CD8-positive, alpha-beta memory T cell (primary cell): ENCODE measurements around the gene RDX. TPM values are rescaled to one million over a fixed set of nuclear protein-coding genes. Genes with fewer than 3 reads are reported as not detected.
A peak's percentile ranks its signal among the peaks of the same experiment; 100 is the strongest.

Experiments
- CTCF ChIA-PET: fragments of 350-600 bp; sonication (Branson Sonifier 250); formaldehyde crosslinking; loops from one replicate; lab custom pipeline; 2021; ENCODE audit warnings: antibody characterized with exemption; lab: Charles Lee
- POLR2A ChIA-PET: fragments of 350-600 bp; sonication (Branson Sonifier 250); formaldehyde crosslinking; loops from one replicate; lab custom pipeline; 2021; ENCODE audit warnings: antibody characterized with exemption; lab: Charles Lee
- DNase-seq, 5 donors: peaks; one replicate each; pipeline versions ENCODE4 v3.0.0 to v3.0.0-alpha.2; 2020 to 2022; ENCODE audit warnings: mixed read lengths in 1 of 5
- H3K27ac ChIP-seq: one replicate; pipeline ENCODE4 v1.7.0; 2013; ENCODE audit warnings: low read depth, mild to moderate bottlenecking, low read length, moderate library complexity
- H3K27me3 ChIP-seq: 2 replicates; pipeline ENCODE4 v1.7.0; 2013; ENCODE audit warnings: low read length, mild to moderate bottlenecking; ENCODE audit not compliant: insufficient read depth, poor library complexity, severe bottlenecking
- H3K36me3 ChIP-seq: 2 replicates; pipeline ENCODE4 v1.7.0; 2013; ENCODE audit warnings: mild to moderate bottlenecking, low read length, moderate library complexity; ENCODE audit not compliant: insufficient read depth
- H3K4me1 ChIP-seq: 2 replicates; pipeline ENCODE4 v1.7.0; 2013; ENCODE audit warnings: mild to moderate bottlenecking, low read length, moderate library complexity; ENCODE audit not compliant: insufficient read depth
- H3K4me3 ChIP-seq: 2 replicates; pipeline ENCODE4 v1.7.0; 2013; ENCODE audit warnings: mild to moderate bottlenecking, low read length
- H3K9me3 ChIP-seq: 2 replicates; pipeline ENCODE4 v1.7.0; 2013; ENCODE audit warnings: mild to moderate bottlenecking, low read length
- H3K27ac Mint-ChIP-seq, 8 donors: one replicate each; pipeline ENCODE4 v1.8.0; 2020 to 2021; ENCODE audit warnings: mixed read lengths in 8 of 8, mild to moderate bottlenecking in 6 of 8, inconsistent platforms in 3 of 8, moderate library complexity in 3 of 8
- H3K27me3 Mint-ChIP-seq, 2 donors: one replicate each; pipeline ENCODE4 v1.8.0; 2020 to 2021; ENCODE audit warnings: mixed read lengths in 2 of 2, mild to moderate bottlenecking in 1 of 2, moderate library complexity in 1 of 2
- H3K36me3 Mint-ChIP-seq, 3 donors: one replicate each; pipeline ENCODE4 v1.8.0; 2020 to 2021; ENCODE audit warnings: mixed read lengths in 3 of 3, inconsistent platforms in 1 of 3, mild to moderate bottlenecking in 1 of 3
- H3K4me1 Mint-ChIP-seq, 3 donors: one replicate each; pipeline ENCODE4 v1.8.0; 2020 to 2021; ENCODE audit warnings: mixed read lengths in 3 of 3, inconsistent platforms in 1 of 3, mild to moderate bottlenecking in 1 of 3
- H3K4me3 Mint-ChIP-seq, 7 donors: one replicate each; pipeline ENCODE4 v1.8.0; 2020 to 2021; ENCODE audit warnings: mixed read lengths in 7 of 7, mild to moderate bottlenecking in 6 of 7, moderate library complexity in 4 of 7, inconsistent platforms in 2 of 7
- H3K9me3 Mint-ChIP-seq, 5 donors: one replicate each; pipeline ENCODE4 v1.8.0; 2020 to 2022; ENCODE audit warnings: mixed read lengths in 5 of 5, mild to moderate bottlenecking in 3 of 5, moderate library complexity in 2 of 5, inconsistent platforms in 1 of 5
- polyA plus RNA-seq: library from polyadenylated mRNA; unstranded; fragments of 300-500 nt; fragmentation: Illumina TruSeq; gene quantifications from one replicate; pipeline ENCODE4 v1.2.3, GENCODE V29; 2021
- total RNA-seq, 2 experiments: library from RNA; stranded (reverse); gene quantifications; one replicate each; pipeline ENCODE4 v1.2.3, GENCODE V29; 2021

The RDX gene
- total and polyA plus RNA-seq, 3 experiments from 2014 or later = 17.2 to 63.6 (median 58.5) TPM

DNA sequence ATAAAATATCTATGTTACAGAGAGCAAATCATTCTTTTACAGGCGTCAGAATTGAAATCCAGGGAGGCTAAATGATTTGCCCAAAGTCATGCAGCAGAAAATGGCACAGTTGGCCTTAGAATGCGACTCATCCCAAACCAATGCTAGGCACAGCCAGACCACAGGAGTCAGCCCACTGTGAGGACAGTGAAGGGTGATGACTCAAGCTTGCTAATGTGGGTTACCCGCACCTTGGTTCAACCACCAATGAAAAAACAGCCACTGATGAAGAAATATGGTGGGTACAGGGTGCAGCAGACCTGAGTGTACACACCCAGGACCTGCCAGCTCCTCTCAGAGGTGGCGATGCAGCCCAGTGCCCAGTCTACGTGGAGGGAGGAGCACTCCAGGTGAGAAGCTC lies 113.5 kb downstream of the RDX start:
- no peaks in the 10 kb centered on the region for H3K4me1 Mint-ChIP-seq
- Histone ChIP-seq H3K4me3 (no peak overlapping the region), H3K9me3 (no peaks in the 10 kb centered on the region), H3K4me1 (no peaks in the 10 kb centered on the region), H3K36me3 (no peaks in the 10 kb centered on the region), H3K27me3 (no peaks in the 10 kb centered on the region), H3K27ac (no peak overlapping the region)
- POLR2A ChIA-PET = no interaction called here
- H3K9me3 Mint-ChIP-seq = no peaks in the 10 kb centered on the region
- no peak overlapping the region for H3K4me3 Mint-ChIP-seq
- H3K36me3 Mint-ChIP-seq = no peaks in the 10 kb centered on the region
- peaks cover 5 to 13% of the 10 kb centered on the region in 2 donors for H3K27me3 Mint-ChIP-seq
- CTCF ChIA-PET = no interaction called here
- DNase-seq = no peak
- H3K27ac Mint-ChIP-seq = no peak overlapping the region

DNA sequence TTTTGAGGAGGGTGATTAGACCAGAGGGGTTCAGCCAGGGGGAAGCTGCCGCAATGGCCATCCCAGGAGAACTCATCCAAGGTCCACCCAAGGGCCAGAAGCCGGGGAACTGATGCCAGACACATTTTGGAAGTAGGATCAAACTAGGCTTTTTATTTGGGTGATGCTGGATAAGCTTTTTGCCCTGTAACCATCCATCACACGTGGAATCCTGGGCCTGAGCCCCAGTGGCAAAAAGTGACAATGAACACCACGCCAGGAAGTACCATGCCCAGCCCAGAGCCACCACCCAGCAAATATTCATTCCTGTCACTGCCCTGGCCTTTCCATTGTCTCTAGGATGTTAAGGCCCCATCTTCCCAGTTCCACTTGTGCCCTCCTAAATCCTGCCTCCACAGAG lies 117.3 kb downstream of the RDX start:
- POLR2A ChIA-PET = no interaction called here
- H3K36me3 Mint-ChIP-seq = no peaks in the 10 kb centered on the region
- H3K4me3 Mint-ChIP-seq = no peak overlapping the region
- peaks cover 5 to 7% of the 10 kb centered on the region in 2 donors for H3K27me3 Mint-ChIP-seq
- CTCF ChIA-PET = interaction anchor here (1.0 kb wide), 1 partner anchor 22 kb away, joined by 3 read pairs; no protein-coding TSS in a partner anchor
- no peaks in the 10 kb centered on the region for H3K36me3 ChIP-seq
- peaks cover 4% of the 10 kb centered on the region for H3K4me1 ChIP-seq
- no peak for DNase-seq
- H3K4me3 ChIP-seq = no peak overlapping the region
- H3K4me1 Mint-ChIP-seq = peaks cover 3 to 4% (median 3%) of the 10 kb centered on the region in 3 donors
- no peaks in the 10 kb centered on the region for H3K9me3 Mint-ChIP-seq
- no peaks in the 10 kb centered on the region for H3K27me3 ChIP-seq
- H3K9me3 ChIP-seq = no peaks in the 10 kb centered on the region
- H3K27ac ChIP-seq = no peak overlapping the region
- H3K27ac Mint-ChIP-seq = peak overlapping the region in 1 of 8 donors; percentile 8

DNA sequence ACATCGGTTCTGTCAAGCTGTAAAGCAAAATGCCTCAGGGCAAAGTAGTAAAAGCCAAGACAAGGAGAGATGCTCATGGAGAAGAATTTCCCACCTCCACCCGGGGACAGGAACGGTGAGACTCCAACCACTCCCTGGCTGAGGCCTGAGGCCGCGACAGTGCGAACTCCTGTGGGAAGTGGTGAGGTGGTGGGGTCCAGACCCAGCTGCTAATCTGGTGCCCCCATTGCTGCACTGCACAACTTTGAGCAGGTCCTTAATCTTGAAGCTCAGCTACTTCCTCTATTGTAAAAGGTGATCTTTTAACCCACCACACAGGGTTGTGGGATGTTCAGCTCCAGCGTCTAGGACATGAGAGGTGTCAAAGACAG lies 119.3 kb downstream of the RDX start:
- Histone ChIP-seq H3K27me3 (no peaks in the 10 kb centered on the region), H3K4me1 (peaks cover 4% of the 10 kb centered on the region), H3K9me3 (no peaks in the 10 kb centered on the region), H3K27ac (no peak overlapping the region), H3K4me3 (no peak overlapping the region), H3K36me3 (no peaks in the 10 kb centered on the region)
- H3K27ac Mint-ChIP-seq = no peak overlapping the region
- H3K4me3 Mint-ChIP-seq = no peak overlapping the region
- H3K9me3 Mint-ChIP-seq = no peaks in the 10 kb centered on the region
- H3K27me3 Mint-ChIP-seq = peaks cover 4 to 11% of the 10 kb centered on the region in 2 donors
- POLR2A ChIA-PET = no interaction called here
- no peaks in the 10 kb centered on the region for H3K36me3 Mint-ChIP-seq
- H3K4me1 Mint-ChIP-seq = peaks cover 6 to 8% (median 8%) of the 10 kb centered on the region in 3 donors
- CTCF ChIA-PET = interaction anchor here (0.9 kb wide), 1 partner anchor 24 kb away, joined by 4 read pairs; no protein-coding TSS in a partner anchor
- no peak for DNase-seq

DNA sequence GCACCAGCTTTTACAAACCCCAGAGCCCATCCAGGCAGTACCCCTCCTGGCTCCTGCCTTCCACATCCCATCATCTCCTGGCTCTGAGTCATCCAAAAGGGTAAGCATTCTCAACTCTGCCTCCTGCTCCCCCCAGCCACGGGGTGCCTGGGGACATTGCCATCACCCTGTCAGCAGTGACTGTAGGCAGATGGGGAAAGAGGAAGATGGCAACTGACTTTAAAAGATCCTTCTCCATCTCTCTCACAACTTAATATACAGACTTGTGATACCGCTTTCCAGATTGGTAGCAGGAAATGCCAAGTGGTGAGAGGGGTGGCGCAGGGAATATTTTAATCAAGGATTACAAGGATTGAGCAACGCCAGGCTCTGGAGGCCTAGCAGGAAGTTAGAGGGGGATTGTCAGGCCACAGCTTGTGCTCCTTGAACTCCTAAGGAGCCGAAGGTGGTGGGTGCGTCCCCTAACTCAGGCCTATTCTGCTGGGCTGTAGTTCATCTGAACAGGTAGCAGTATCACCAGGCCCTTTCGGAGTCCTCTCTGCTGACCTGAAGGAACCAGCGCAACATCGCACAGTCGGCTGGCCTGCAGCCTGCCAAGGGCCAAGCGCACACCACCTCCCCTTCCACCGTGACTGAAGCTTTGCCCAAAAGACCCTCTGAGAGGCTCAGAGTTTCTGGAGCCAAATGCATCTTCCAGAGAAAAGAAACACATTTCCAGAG lies 119.9 kb downstream of the RDX start:
- Histone ChIP-seq H3K27me3 (no peaks in the 10 kb centered on the region), H3K27ac (no peak overlapping the region), H3K4me3 (no peak overlapping the region), H3K4me1 (peaks cover 4% of the 10 kb centered on the region), H3K36me3 (no peaks in the 10 kb centered on the region), H3K9me3 (no peaks in the 10 kb centered on the region)
- H3K36me3 Mint-ChIP-seq = no peaks in the 10 kb centered on the region
- POLR2A ChIA-PET = no interaction called here
- DNase-seq = no peak
- no peak overlapping the region for H3K4me3 Mint-ChIP-seq
- H3K9me3 Mint-ChIP-seq = no peaks in the 10 kb centered on the region
- peak overlapping the region in 1 of 8 donors; percentile 72 for H3K27ac Mint-ChIP-seq
- peaks cover 6 to 8% (median 8%) of the 10 kb centered on the region in 3 donors for H3K4me1 Mint-ChIP-seq
- peaks cover 7 to 15% of the 10 kb centered on the region in 2 donors for H3K27me3 Mint-ChIP-seq
- CTCF ChIA-PET = interaction anchor here (0.9 kb wide), 1 partner anchor 24 kb away, joined by 4 read pairs; no protein-coding TSS in a partner anchor

DNA sequence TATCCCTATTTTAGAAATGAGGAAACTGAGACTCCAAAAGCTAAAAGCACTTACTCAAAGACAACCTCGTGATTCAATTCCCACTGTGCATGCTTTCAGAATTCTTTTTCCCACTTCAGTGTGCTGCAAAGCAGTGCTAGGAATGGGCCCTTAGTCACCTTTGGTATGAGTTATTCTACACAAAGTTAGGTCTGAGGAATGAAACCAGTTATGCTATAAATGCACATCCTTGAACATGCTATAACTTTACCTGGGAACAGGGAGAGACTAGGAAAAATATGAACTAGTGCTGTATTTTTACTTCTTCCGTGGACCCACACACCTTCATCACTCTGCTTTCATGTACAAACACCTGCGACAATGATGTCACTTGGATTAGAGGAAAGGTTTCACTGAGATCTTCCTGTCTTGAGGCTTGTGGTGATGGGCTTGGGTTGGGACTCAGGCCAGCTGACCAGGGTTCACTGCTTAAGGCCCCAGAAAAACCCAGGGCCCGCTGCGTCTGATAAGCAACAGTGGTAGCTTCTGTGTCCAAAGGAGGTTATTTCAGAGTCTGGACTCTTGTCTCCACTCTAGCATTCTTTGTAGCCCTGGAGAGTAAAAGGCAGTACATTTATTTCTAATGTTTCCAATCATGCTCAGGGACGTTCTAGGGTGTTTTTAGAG lies 121.6 kb downstream of the RDX start:
- Mint-ChIP-seq H3K4me3 (no peak overlapping the region), H3K4me1 (peaks cover 6 to 8% (median 8%) of the 10 kb centered on the region in 3 donors), H3K27me3 (peaks cover 6 to 16% of the 10 kb centered on the region in 2 donors), H3K27ac (no peak overlapping the region), H3K9me3 (no peaks in the 10 kb centered on the region), H3K36me3 (no peaks in the 10 kb centered on the region)
- H3K4me3 ChIP-seq = no peak overlapping the region
- H3K9me3 ChIP-seq = no peaks in the 10 kb centered on the region
- no peak for DNase-seq
- H3K4me1 ChIP-seq = peaks cover 4% of the 10 kb centered on the region
- H3K36me3 ChIP-seq = no peaks in the 10 kb centered on the region
- H3K27me3 ChIP-seq = no peaks in the 10 kb centered on the region
- ChIA-PET CTCF (interaction anchor here (1.1 kb wide), 1 partner anchor 260 kb away, joined by 5 read pairs; no protein-coding TSS in a partner anchor), POLR2A (no interaction called here)
- H3K27ac ChIP-seq = no peak overlapping the region

DNA sequence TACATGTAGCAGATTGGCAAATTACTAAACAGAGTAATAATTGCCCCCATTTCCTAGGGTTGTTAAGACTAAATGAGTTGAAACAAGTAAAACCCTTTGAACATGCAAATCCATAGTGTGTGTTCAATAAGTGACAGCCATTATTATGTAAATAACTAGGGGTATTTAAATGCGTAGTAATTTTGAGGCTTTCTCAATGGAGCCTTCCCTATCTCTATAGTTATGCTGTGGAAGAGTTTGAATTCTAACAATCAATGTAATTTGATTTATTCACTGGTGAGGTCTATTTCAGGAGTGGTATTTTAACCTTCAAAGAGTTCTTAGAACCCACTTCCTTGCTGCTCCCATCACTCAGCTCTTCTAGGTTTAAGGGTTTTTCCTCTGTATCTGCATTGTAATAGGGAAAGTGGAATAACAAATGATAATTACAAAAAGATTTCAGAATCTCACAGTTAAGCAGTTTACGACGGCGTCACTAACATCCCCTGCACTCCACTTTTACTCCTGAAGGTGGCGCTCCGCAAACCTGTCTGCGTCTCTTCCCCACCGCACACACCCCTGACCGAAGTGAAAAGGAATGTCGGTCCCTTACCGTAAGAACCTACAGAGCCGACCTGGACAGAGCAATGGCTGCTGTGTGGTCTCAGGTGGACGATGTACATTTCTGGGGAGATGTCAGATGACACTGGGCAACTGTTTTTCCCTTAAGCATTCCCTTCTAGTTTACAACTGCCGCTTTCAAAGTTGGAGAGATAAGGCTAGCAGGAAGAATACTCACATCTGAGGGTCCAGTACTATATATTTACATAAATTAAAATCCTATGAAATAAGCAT lies 122.4 kb downstream of the RDX start:
- Mint-ChIP-seq H3K27ac (peak overlapping the region in 1 of 8 donors; percentile 30), H3K27me3 (peaks cover 6 to 16% of the 10 kb centered on the region in 2 donors), H3K4me1 (peaks cover 6 to 8% (median 8%) of the 10 kb centered on the region in 3 donors), H3K36me3 (no peaks in the 10 kb centered on the region), H3K9me3 (no peaks in the 10 kb centered on the region), H3K4me3 (peak overlapping the region in 6 of 7 donors; percentile 32 to 74 (median 58))
- Histone ChIP-seq H3K27ac (no peak overlapping the region), H3K36me3 (no peaks in the 10 kb centered on the region), H3K9me3 (no peaks in the 10 kb centered on the region), H3K27me3 (no peaks in the 10 kb centered on the region), H3K4me3 (peak overlapping the region; percentile 4), H3K4me1 (peaks cover 4% of the 10 kb centered on the region)
- peak; percentile 26 to 68 (median 36) for DNase-seq
- POLR2A ChIA-PET = no interaction called here
- CTCF ChIA-PET = no interaction called here

DNA sequence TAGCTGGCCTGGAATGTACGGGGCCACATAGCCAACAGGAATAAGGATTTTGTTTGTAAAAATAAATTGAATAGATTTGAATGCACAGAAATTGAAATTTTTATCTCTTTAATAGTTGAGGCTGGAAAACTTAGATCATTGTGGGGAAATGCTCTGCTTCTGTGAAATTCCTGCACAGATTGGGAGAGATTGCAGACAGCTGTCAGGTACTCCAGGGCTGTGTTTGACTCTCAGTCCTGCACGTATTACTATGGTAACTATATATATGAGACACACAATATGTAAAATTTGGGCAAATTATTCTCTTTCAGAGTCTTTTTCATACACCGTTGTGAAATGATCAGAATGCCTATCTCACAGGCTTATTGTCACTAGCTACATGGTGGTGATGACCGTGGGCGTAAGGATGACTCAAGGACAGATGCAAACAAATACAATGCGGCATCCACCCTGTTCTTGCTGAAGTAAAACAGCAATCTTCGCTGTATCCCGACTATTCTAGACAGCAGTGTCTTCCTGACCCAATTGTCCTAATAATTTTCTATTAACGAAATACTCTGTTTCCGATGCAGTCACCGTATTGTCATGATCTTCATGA lies 123.8 kb downstream of the RDX start:
- ChIA-PET POLR2A (no interaction called here), CTCF (no interaction called here)
- peaks cover 4% of the 10 kb centered on the region for H3K4me1 ChIP-seq
- H3K27me3 ChIP-seq = no peaks in the 10 kb centered on the region
- Mint-ChIP-seq H3K4me1 (peaks cover 6 to 8% (median 8%) of the 10 kb centered on the region in 3 donors), H3K36me3 (no peaks in the 10 kb centered on the region), H3K9me3 (no peaks in the 10 kb centered on the region), H3K4me3 (no peak overlapping the region), H3K27ac (no peak overlapping the region), H3K27me3 (peaks cover 6 to 16% of the 10 kb centered on the region in 2 donors)
- no peak overlapping the region for H3K4me3 ChIP-seq
- no peak overlapping the region for H3K27ac ChIP-seq
- no peak for DNase-seq
- H3K36me3 ChIP-seq = no peaks in the 10 kb centered on the region
- no peaks in the 10 kb centered on the region for H3K9me3 ChIP-seq
